Fibroblast of lung (primary cell): Measurements from ENCODE around the gene MAPKAP1. TPM values are rescaled to one million over a fixed set of nuclear protein-coding genes. Genes with fewer than 3 reads are reported as not detected.
A peak's percentile ranks its signal among the peaks of the same experiment; 100 is the strongest.

Experiments
- DNase-seq, 2 donors: peaks; one replicate each; pipeline versions ENCODE4 v3.0.0 to v3.0.0-alpha.2; 2010; ENCODE audit warnings: low read depth in 2 of 2
- H2AFZ ChIP-seq: 2 replicates; pipeline ENCODE4 v1.5.1; 2012; ENCODE audit warnings: low read length, control low read depth, inconsistent platforms
- H3K27ac ChIP-seq: 2 replicates; pipeline ENCODE4 v1.5.1; 2011; ENCODE audit warnings: low read length, control low read depth; ENCODE audit not compliant: insufficient read depth
- H3K27me3 ChIP-seq: 2 replicates; pipeline ENCODE4 v1.5.1; 2011; ENCODE audit warnings: mild to moderate bottlenecking, low read length; ENCODE audit not compliant: control insufficient read depth, insufficient read depth
- H3K36me3 ChIP-seq: 2 replicates; pipeline ENCODE4 v1.5.1; 2011; ENCODE audit warnings: low read length; ENCODE audit not compliant: control insufficient read depth, insufficient read depth
- H3K4me1 ChIP-seq: 2 replicates; pipeline ENCODE4 v1.5.1; 2011; ENCODE audit warnings: low read length; ENCODE audit not compliant: control insufficient read depth, insufficient read depth; ENCODE audit errors: extremely low read depth
- H3K4me2 ChIP-seq: 2 replicates; pipeline ENCODE4 v1.5.1; 2011; ENCODE audit warnings: low read length, control low read depth; ENCODE audit not compliant: insufficient read depth; ENCODE audit errors: extremely low read depth
- H3K4me3 ChIP-seq, 4 experiments: fragments of 200-600 bp in 1 of 4; sonication (generic) in 1 of 4; replicated peaks in 1 of 4; 2 replicates each; pipeline ENCODE4 v1.5.1; 2011 to 2016; ENCODE audit warnings: low read length in 4 of 4, low read depth in 3 of 4, mild to moderate bottlenecking in 3 of 4, control low read depth in 2 of 4, inconsistent platforms in 1 of 4, mixed read lengths in 1 of 4; ENCODE audit not compliant: insufficient read depth in 1 of 4; ENCODE audit errors: control extremely low read depth in 1 of 4
- H3K79me2 ChIP-seq: 2 replicates; pipeline ENCODE4 v1.5.1; 2012; ENCODE audit warnings: mild to moderate bottlenecking, low read length, inconsistent platforms; ENCODE audit not compliant: control insufficient read depth, insufficient read depth
- H3K9ac ChIP-seq: 2 replicates; pipeline ENCODE4 v1.5.1; 2011; ENCODE audit warnings: mild to moderate bottlenecking, low read length, control low read depth; ENCODE audit not compliant: insufficient read depth
- H3K9me3 ChIP-seq: 2 replicates; pipeline ENCODE4 v1.5.1; 2012; ENCODE audit warnings: low read depth, low read length; ENCODE audit not compliant: control insufficient read depth, insufficient read depth
- H4K20me1 ChIP-seq: 2 replicates; pipeline ENCODE4 v1.5.1; 2011; ENCODE audit warnings: low read length; ENCODE audit not compliant: control insufficient read depth, insufficient read depth; ENCODE audit errors: extremely low read depth
- EZH2 ChIP-seq: IDR thresholded peaks from 2 replicates; pipeline ENCODE4 v1.5.1; 2012; ENCODE audit warnings: low read length, control low read depth, mild to moderate bottlenecking; ENCODE audit errors: missing control alignments
- polyA plus RNA-seq, 2 donors: library from polyadenylated mRNA; depleted of rRNA in 1 of 2; stranded (reverse) in 1 of 2; unstranded in 1 of 2; fragments of >200 nt; gene quantifications; 2 replicates each; pipeline ENCODE4 v1.2.1, GENCODE V29; 2011 to 2012; ENCODE audit warnings: missing spikeins in 1 of 2
- total RNA-seq: library from RNA; depleted of rRNA; stranded (reverse); fragments of >200 nt; gene quantifications from 2 replicates; pipeline ENCODE4 v1.2.1, GENCODE V29; 2014
- TF ChIP-seq, protein P1 (sequence below), 2 donors: IDR thresholded peaks in 1 of 2; conservative IDR thresholded peaks in 1 of 2; 1 replicate in 1 of 2; 2 replicates in 1 of 2; pipeline ENCODE4 v1.5.1; 2011 to 2012; ENCODE audit warnings: low read length in 2 of 2, control low read depth in 1 of 2, inconsistent platforms in 1 of 2, low read depth in 1 of 2, mild to moderate bottlenecking in 1 of 2

The MAPKAP1 gene
- total and polyA plus RNA-seq, 2 donors (not counting 1 experiment from before 2014, with no cell fraction given) = 63.7 to 127 TPM

DNA sequence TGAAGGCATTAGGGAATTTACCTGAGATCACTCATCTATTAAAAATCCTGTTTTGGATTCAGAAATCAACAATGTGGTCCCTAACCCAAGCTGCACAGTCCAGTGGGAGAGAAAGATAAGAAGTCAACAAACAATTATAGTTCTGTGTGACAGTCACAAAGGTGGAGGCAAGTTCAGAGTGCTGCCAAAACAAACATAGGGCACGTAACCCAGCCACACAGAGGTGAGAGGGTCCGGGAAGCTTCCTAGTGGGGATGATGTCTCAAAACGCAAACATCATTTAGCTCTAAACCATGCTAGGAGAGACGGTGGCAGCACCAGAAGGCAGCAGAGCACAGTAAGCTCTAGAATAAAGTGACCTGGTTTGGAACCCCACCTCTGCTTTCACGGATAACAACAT is 158.9 kb downstream of the MAPKAP1 start:
- DNase-seq = no peak

DNA sequence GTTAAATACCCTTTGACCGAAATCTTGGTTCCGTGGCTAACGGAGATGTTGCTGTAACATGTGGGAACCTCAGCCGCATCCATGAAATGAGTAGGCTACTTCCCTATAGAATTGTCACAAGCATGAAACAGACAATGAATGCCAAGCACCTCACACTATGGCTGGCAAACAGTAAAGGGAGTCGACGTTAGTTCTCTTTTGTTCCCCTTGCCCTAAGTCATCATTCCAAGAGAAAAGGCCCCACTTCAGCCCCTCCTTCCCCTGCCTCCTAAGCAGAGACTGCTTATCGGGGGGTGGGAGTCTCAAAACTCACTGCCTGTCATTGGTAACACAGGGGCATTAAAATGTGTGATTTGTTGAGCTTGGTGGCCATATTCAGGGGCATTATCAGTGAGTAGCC is 159.6 kb downstream of the MAPKAP1 start:
- no peaks in the 10 kb centered on the region for H3K36me3 ChIP-seq
- H3K9ac ChIP-seq = no peak overlapping the region
- no peak for DNase-seq
- peaks cover 2% of the 10 kb centered on the region for H4K20me1 ChIP-seq
- H3K4me2 ChIP-seq = no peak overlapping the region
- H3K9me3 ChIP-seq = no peaks in the 10 kb centered on the region
- peaks cover 34% of the 10 kb centered on the region for H3K4me1 ChIP-seq
- H3K79me2 ChIP-seq = no peaks in the 10 kb centered on the region
- no peak overlapping the region for H3K4me3 ChIP-seq
- no peak overlapping the region for H2AFZ ChIP-seq
- H3K27ac ChIP-seq = no peak overlapping the region
- no peak for TF ChIP-seq EZH2
- TF ChIP-seq, protein P1, sequence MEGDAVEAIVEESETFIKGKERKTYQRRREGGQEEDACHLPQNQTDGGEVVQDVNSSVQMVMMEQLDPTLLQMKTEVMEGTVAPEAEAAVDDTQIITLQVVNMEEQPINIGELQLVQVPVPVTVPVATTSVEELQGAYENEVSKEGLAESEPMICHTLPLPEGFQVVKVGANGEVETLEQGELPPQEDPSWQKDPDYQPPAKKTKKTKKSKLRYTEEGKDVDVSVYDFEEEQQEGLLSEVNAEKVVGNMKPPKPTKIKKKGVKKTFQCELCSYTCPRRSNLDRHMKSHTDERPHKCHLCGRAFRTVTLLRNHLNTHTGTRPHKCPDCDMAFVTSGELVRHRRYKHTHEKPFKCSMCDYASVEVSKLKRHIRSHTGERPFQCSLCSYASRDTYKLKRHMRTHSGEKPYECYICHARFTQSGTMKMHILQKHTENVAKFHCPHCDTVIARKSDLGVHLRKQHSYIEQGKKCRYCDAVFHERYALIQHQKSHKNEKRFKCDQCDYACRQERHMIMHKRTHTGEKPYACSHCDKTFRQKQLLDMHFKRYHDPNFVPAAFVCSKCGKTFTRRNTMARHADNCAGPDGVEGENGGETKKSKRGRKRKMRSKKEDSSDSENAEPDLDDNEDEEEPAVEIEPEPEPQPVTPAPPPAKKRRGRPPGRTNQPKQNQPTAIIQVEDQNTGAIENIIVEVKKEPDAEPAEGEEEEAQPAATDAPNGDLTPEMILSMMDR (conservative IDR thresholded peaks at IDR 0.05 in 1 of 2, IDR thresholded peaks at IDR 0.05 in 1 of 2; ENCODE audit: low read depth in 1 of 2, low read length in 2 of 2) = no peak
- no peaks in the 10 kb centered on the region for H3K27me3 ChIP-seq

More for the DNA sequence above, 158.9 kb downstream of the MAPKAP1 start:
- H4K20me1 ChIP-seq = peaks cover 2% of the 10 kb centered on the region
- no peaks in the 10 kb centered on the region for H3K27me3 ChIP-seq
- H3K36me3 ChIP-seq = no peaks in the 10 kb centered on the region
- H3K4me2 ChIP-seq = no peak overlapping the region
- no peaks in the 10 kb centered on the region for H3K9me3 ChIP-seq
- no peak overlapping the region for H2AFZ ChIP-seq
- H3K79me2 ChIP-seq = no peaks in the 10 kb centered on the region
- H3K27ac ChIP-seq = no peak overlapping the region
- H3K9ac ChIP-seq = no peak overlapping the region
- H3K4me3 ChIP-seq = no peak overlapping the region
- peaks cover 32% of the 10 kb centered on the region for H3K4me1 ChIP-seq
- no peak for TF ChIP-seq EZH2
- TF ChIP-seq, protein P1 (conservative IDR thresholded peaks at IDR 0.05 in 1 of 2, IDR thresholded peaks at IDR 0.05 in 1 of 2; ENCODE audit: low read depth in 1 of 2, low read length in 2 of 2) = no peak

DNA sequence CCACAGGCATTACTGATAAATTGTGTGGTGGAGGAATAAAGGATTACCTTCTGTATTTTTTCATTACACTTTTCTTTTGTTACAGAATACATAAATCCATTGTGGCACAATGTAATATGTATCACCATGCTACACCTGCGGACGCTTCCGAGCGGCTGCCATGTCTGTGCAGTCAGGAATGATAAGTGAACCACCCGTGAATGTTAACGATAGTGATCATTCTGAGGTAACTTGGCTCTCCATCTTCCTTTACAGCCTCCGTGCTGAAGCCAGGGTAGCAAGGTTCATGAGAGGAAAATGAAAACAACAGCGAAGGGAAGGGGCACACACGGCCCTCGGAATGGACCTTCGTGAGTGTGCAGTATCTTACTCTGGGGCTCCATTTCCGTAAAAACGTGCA is 161.2 kb downstream of the MAPKAP1 start:
- Histone ChIP-seq H3K27me3 (no peaks in the 10 kb centered on the region), H3K4me2 (no peak overlapping the region), H3K36me3 (no peaks in the 10 kb centered on the region), H4K20me1 (peaks cover 2% of the 10 kb centered on the region), H3K9me3 (no peaks in the 10 kb centered on the region), H3K9ac (no peak overlapping the region), H3K4me3 (no peak overlapping the region), H3K79me2 (no peaks in the 10 kb centered on the region), H3K4me1 (peaks cover 34% of the 10 kb centered on the region), H2AFZ (no peak overlapping the region), H3K27ac (peak overlapping the region; percentile 18)
- no peak for DNase-seq
- TF ChIP-seq, protein P1 (conservative IDR thresholded peaks at IDR 0.05 in 1 of 2, IDR thresholded peaks at IDR 0.05 in 1 of 2; ENCODE audit: low read depth in 1 of 2, low read length in 2 of 2) = no peak
- no peak for TF ChIP-seq EZH2
